Liver (tissue), 9 donors: ENCODE measurements around the gene KLHL12. TPM values are rescaled to one million over a fixed set of nuclear protein-coding genes. Genes with fewer than 3 reads are reported as not detected.

Source experiments
- DNase-seq: peaks from one replicate; pipeline ENCODE4 v3.0.0-alpha.2; 2017; ENCODE audit warnings: low spot score
- H3K27ac ChIP-seq, 2 donors: one replicate each; pipeline ENCODE4 v1.7.0; 2013; ENCODE audit warnings: inconsistent platforms in 2 of 2, low read length in 2 of 2, control low read depth in 1 of 2, low read depth in 1 of 2, mild to moderate bottlenecking in 1 of 2
- H3K27me3 ChIP-seq, 4 donors: one replicate each; pipeline versions ENCODE4 v1.6.1 to v1.7.0; 2013; ENCODE audit warnings: low read length in 3 of 4, inconsistent platforms in 1 of 4, mild to moderate bottlenecking in 1 of 4, moderate library complexity in 1 of 4; ENCODE audit not compliant: control insufficient read depth in 4 of 4, insufficient read depth in 4 of 4
- H3K36me3 ChIP-seq, 4 donors: one replicate each; pipeline versions ENCODE4 v1.6.1 to v1.7.0; 2013; ENCODE audit warnings: low read length in 3 of 4, mild to moderate bottlenecking in 3 of 4, low read depth in 1 of 4, moderate library complexity in 1 of 4; ENCODE audit not compliant: control insufficient read depth in 4 of 4, insufficient read depth in 3 of 4
- H3K4me1 ChIP-seq, 4 donors: one replicate each; pipeline versions ENCODE4 v1.6.1 to v1.7.0; 2013; ENCODE audit warnings: low read length in 3 of 4, mild to moderate bottlenecking in 3 of 4, moderate library complexity in 1 of 4; ENCODE audit not compliant: control insufficient read depth in 4 of 4, insufficient read depth in 4 of 4
- H3K4me3 ChIP-seq, 3 donors: one replicate each; pipeline versions ENCODE4 v1.6.1 to v1.7.0; 2013; ENCODE audit warnings: low read length in 3 of 3, control low read depth in 1 of 3, low read depth in 1 of 3, mild to moderate bottlenecking in 1 of 3
- H3K9ac ChIP-seq, 2 donors: one replicate each; pipeline ENCODE4 v1.7.0; 2013; ENCODE audit warnings: low read length in 2 of 2, mild to moderate bottlenecking in 2 of 2, moderate library complexity in 2 of 2, control low read depth in 1 of 2, low read depth in 1 of 2
- H3K9me3 ChIP-seq, 4 donors: one replicate each; pipeline versions ENCODE4 v1.6.1 to v1.7.0; 2013; ENCODE audit warnings: low read length in 3 of 4; ENCODE audit not compliant: control insufficient read depth in 4 of 4
- FOXA1 ChIP-seq: IDR thresholded peaks from 2 replicates; pipeline ENCODE4 v1.6.1; 2016; ENCODE audit warnings: antibody characterized with exemption
- GABPA ChIP-seq, 2 donors: IDR thresholded peaks in 1 of 2; conservative IDR thresholded peaks in 1 of 2; 2 replicates each; pipeline ENCODE4 v1.6.1; 2016; ENCODE audit warnings: antibody characterized with exemption in 2 of 2, mild to moderate bottlenecking in 1 of 2, moderate library complexity in 1 of 2
- HNF4A ChIP-seq, 2 donors: conservative IDR thresholded peaks; 2 replicates each; pipeline ENCODE4 v1.6.1; 2016; ENCODE audit warnings: antibody characterized with exemption in 2 of 2, mild to moderate bottlenecking in 2 of 2
- HNF4G ChIP-seq: IDR thresholded peaks from 2 replicates; pipeline ENCODE4 v1.6.1; 2016; ENCODE audit warnings: antibody characterized with exemption
- NR2F2 ChIP-seq: IDR thresholded peaks from 2 replicates; pipeline ENCODE4 v1.6.1; 2016; ENCODE audit warnings: antibody characterized with exemption
- SP1 ChIP-seq: IDR thresholded peaks from 2 replicates; pipeline ENCODE4 v1.6.1; 2018; ENCODE audit warnings: antibody characterized with exemption, mild to moderate bottlenecking
- TAF1 ChIP-seq: conservative IDR thresholded peaks from 2 replicates; pipeline ENCODE4 v1.6.1; 2016; ENCODE audit warnings: antibody characterized with exemption, mild to moderate bottlenecking
- YY1 ChIP-seq: IDR thresholded peaks from 2 replicates; pipeline ENCODE4 v1.6.1; 2016; ENCODE audit warnings: antibody characterized with exemption, mild to moderate bottlenecking
- WGBS: extraction: QIAGEN DNeasy Blood & Tissue Kit; methylation state at CpG from one replicate; pipeline ENCODE4 v1.1.7; 2013; 5-methylcytosine and 5-hydroxymethylcytosine counted together
- polyA plus RNA-seq, 2 donors: library from polyadenylated mRNA; stranded (reverse) in 1 of 2; unstranded in 1 of 2; fragments of 200-250 nt in 1 of 2; fragments of >200 nt in 1 of 2; fragmentation: Nextera tagmentation in 1 of 2; extraction: Ambion mirVana in 1 of 2; gene quantifications; one replicate each; pipeline versions ENCODE4 v1.2.1 to v1.2.3, GENCODE V29; 2013 to 2015
- total RNA-seq, 2 donors: library from RNA; depleted of rRNA; stranded (reverse); fragments of >200 nt; gene quantifications; one replicate each; pipeline ENCODE4 v1.2.3, GENCODE V29; 2014
- TF ChIP-seq, protein P1 (sequence below): IDR thresholded peaks from 2 replicates; pipeline ENCODE4 v1.6.1; 2016; ENCODE audit warnings: antibody characterized with exemption, mild to moderate bottlenecking
- TF ChIP-seq, protein P2 (sequence below): IDR thresholded peaks from 2 replicates; pipeline ENCODE4 v1.6.1; 2016; ENCODE audit warnings: antibody characterized with exemption
- TF ChIP-seq, protein P3 (sequence below): IDR thresholded peaks from 2 replicates; pipeline ENCODE4 v1.6.1; 2016; ENCODE audit warnings: antibody characterized with exemption
- TF ChIP-seq, protein P4 (sequence below): fragments of 150-350 bp; IDR thresholded peaks from 2 replicates; pipeline ENCODE4 v1.5.1; 2017; ENCODE audit warnings: improper control_type of control experiment, low read depth, low read length; ENCODE audit not compliant: missing input control
- donor health status: healthy.
- donor health status: healthy.
- donor health status: healthy.
- donor health status: healthy.
- donor health status: healthy.

The KLHL12 gene
- total and polyA plus RNA-seq, 4 donors, result 7.2 to 17.5 (median 10.4) TPM

DNA sequence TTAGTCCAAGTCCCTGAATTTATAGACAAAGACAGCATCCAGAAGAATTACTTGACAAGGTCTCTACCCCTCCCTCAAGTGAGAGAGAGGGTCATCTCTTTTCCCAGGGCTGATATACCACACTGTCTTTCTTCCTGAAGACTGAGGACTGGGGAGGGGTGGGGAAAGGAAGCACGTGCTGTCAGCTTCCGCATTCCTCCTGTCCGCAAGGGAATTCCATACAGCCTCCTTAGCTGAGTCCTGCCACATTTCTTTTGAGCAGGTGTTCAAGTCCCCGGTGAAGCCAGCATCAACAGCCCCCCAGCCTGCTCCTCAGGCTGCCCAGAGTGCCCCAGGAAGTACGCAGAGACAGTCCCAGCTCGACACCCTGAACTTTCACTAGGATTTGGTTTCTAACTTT is 82.1 kb downstream of the KLHL12 start:
- no peak overlapping the region for H3K4me3 ChIP-seq
- no peak overlapping the region for H3K9ac ChIP-seq
- 82% methylated on average over 6 of the region's 6 CpGs for WGBS
- no peaks in the 10 kb centered on the region for H3K27me3 ChIP-seq
- H3K9me3 ChIP-seq, result no peaks in the 10 kb centered on the region
- H3K27ac ChIP-seq, result no peak overlapping the region
- no peak for DNase-seq
- peaks cover 0 to 5% (median 2%) of the 10 kb centered on the region in 4 donors for H3K4me1 ChIP-seq
- TF ChIP-seq, protein P1, sequence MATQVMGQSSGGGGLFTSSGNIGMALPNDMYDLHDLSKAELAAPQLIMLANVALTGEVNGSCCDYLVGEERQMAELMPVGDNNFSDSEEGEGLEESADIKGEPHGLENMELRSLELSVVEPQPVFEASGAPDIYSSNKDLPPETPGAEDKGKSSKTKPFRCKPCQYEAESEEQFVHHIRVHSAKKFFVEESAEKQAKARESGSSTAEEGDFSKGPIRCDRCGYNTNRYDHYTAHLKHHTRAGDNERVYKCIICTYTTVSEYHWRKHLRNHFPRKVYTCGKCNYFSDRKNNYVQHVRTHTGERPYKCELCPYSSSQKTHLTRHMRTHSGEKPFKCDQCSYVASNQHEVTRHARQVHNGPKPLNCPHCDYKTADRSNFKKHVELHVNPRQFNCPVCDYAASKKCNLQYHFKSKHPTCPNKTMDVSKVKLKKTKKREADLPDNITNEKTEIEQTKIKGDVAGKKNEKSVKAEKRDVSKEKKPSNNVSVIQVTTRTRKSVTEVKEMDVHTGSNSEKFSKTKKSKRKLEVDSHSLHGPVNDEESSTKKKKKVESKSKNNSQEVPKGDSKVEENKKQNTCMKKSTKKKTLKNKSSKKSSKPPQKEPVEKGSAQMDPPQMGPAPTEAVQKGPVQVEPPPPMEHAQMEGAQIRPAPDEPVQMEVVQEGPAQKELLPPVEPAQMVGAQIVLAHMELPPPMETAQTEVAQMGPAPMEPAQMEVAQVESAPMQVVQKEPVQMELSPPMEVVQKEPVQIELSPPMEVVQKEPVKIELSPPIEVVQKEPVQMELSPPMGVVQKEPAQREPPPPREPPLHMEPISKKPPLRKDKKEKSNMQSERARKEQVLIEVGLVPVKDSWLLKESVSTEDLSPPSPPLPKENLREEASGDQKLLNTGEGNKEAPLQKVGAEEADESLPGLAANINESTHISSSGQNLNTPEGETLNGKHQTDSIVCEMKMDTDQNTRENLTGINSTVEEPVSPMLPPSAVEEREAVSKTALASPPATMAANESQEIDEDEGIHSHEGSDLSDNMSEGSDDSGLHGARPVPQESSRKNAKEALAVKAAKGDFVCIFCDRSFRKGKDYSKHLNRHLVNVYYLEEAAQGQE, result no peak
- TF ChIP-seq, protein P2, sequence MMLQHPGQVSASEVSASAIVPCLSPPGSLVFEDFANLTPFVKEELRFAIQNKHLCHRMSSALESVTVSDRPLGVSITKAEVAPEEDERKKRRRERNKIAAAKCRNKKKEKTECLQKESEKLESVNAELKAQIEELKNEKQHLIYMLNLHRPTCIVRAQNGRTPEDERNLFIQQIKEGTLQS, result no peak
- TF ChIP-seq SP1, result no peak
- no peak for TF ChIP-seq HNF4G
- TF ChIP-seq FOXA1, result no peak
- TF ChIP-seq GABPA (IDR thresholded peaks at IDR 0.05 in 1 of 2, conservative IDR thresholded peaks at IDR 0.05 in 1 of 2), result no peak
- TF ChIP-seq, protein P3, sequence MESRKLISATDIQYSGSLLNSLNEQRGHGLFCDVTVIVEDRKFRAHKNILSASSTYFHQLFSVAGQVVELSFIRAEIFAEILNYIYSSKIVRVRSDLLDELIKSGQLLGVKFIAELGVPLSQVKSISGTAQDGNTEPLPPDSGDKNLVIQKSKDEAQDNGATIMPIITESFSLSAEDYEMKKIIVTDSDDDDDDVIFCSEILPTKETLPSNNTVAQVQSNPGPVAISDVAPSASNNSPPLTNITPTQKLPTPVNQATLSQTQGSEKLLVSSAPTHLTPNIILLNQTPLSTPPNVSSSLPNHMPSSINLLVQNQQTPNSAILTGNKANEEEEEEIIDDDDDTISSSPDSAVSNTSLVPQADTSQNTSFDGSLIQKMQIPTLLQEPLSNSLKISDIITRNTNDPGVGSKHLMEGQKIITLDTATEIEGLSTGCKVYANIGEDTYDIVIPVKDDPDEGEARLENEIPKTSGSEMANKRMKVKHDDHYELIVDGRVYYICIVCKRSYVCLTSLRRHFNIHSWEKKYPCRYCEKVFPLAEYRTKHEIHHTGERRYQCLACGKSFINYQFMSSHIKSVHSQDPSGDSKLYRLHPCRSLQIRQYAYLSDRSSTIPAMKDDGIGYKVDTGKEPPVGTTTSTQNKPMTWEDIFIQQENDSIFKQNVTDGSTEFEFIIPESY, result no peak
- no peaks in the 10 kb centered on the region for H3K36me3 ChIP-seq

DNA sequence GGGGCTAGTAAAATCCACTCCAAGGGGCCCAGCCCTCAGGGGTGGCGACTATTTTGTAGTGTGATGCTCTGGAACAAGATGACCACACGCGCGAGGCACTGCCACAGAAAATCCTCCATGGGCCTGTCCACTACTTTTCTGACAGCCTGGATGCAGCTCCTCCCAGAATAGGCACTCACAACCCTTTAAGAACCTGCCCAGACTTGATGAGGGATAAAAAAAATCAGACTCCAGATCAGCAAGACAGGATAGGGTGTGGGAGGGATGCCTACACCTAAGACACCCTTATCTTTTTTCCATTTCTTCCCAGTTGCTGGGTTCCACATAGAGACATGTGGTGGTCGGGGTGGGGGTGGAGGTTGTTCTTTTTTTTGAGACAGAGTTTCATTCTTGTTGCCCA is 82.8 kb downstream of the KLHL12 start:
- Histone ChIP-seq H3K4me3 (no peak overlapping the region), H3K9ac (no peak overlapping the region), H3K27me3 (no peaks in the 10 kb centered on the region), H3K9me3 (no peaks in the 10 kb centered on the region), H3K4me1 (peaks cover 0 to 5% (median 2%) of the 10 kb centered on the region in 4 donors), H3K36me3 (no peaks in the 10 kb centered on the region), H3K27ac (no peak overlapping the region)
- 95% methylated on average over 5 of the region's 5 CpGs for WGBS
- no peak for DNase-seq
- no peak for TF ChIP-seq SP1
- TF ChIP-seq, protein P2, result no peak
- TF ChIP-seq, protein P4, sequence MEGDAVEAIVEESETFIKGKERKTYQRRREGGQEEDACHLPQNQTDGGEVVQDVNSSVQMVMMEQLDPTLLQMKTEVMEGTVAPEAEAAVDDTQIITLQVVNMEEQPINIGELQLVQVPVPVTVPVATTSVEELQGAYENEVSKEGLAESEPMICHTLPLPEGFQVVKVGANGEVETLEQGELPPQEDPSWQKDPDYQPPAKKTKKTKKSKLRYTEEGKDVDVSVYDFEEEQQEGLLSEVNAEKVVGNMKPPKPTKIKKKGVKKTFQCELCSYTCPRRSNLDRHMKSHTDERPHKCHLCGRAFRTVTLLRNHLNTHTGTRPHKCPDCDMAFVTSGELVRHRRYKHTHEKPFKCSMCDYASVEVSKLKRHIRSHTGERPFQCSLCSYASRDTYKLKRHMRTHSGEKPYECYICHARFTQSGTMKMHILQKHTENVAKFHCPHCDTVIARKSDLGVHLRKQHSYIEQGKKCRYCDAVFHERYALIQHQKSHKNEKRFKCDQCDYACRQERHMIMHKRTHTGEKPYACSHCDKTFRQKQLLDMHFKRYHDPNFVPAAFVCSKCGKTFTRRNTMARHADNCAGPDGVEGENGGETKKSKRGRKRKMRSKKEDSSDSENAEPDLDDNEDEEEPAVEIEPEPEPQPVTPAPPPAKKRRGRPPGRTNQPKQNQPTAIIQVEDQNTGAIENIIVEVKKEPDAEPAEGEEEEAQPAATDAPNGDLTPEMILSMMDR, result no peak
- no peak for TF ChIP-seq TAF1
- TF ChIP-seq YY1, result no peak
- TF ChIP-seq, protein P1, result no peak
- no peak for TF ChIP-seq HNF4G
- TF ChIP-seq NR2F2, result no peak
- no peak for TF ChIP-seq HNF4A (conservative IDR thresholded peaks at IDR 0.05)
- TF ChIP-seq FOXA1, result no peak
- TF ChIP-seq, protein P3, result no peak
